Ureter (tissue), 1 donor: Measurements from ENCODE around the gene SETD5. TPM values are rescaled to one million over a fixed set of nuclear protein-coding genes. Genes with fewer than 3 reads are reported as not detected.
A peak's percentile ranks its signal among the peaks of the same experiment; 100 is the strongest.

Experiments
- DNase-seq: peaks from one replicate; pipeline ENCODE4 v3.0.0-alpha.2; 2020; ENCODE audit warnings: low spot score
- total RNA-seq: library from RNA; stranded (reverse); gene quantifications from one replicate; pipeline ENCODE4 v1.2.4, GENCODE V29; 2023
- donor health status: DM: yes; HTN: yes; CAD: no.

SETD5 gene
- total RNA-seq, 1 donor from 2014 or later = 182 TPM

DNA sequence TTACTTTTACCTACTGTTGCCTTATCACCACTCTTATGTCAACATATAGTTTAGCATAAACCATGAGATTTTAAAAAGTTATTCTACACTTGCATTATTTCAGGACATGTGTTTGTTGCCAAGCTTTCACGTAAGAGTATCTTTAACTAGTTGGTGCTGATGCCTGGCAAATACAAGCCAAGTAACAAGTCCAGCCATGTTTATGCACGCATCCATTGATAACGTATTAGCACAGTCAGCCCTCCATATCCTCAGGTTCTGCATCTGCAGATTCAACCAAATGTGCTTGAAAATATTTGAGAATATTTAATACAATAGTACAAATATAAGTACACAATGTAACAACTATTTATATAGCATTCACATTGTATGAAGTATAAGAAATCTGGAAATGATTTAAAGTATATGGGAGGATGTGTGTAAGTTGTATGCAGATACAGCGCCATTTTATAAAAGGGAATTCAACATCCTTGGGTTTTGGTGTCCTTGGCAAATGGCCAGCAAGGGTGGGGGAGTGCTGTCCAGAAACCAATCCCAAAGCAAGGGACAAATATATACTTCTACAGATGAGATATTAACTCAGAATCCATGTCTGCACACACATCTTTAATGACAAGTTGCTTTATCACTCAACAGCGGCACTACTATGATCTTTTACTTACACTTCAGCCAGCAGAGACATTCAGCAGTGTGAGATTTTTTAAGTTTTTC is 8.7 kb upstream of the SETD5 start:
- DNase-seq = no peak

GRCh38 chr3:9390265-9390888 is 7.0 kb upstream of the SETD5 start:
- no peak for DNase-seq

GRCh38 chr3:9392041-9392440 is 5.4 kb upstream of the SETD5 start:
- no peak for DNase-seq

DNA sequence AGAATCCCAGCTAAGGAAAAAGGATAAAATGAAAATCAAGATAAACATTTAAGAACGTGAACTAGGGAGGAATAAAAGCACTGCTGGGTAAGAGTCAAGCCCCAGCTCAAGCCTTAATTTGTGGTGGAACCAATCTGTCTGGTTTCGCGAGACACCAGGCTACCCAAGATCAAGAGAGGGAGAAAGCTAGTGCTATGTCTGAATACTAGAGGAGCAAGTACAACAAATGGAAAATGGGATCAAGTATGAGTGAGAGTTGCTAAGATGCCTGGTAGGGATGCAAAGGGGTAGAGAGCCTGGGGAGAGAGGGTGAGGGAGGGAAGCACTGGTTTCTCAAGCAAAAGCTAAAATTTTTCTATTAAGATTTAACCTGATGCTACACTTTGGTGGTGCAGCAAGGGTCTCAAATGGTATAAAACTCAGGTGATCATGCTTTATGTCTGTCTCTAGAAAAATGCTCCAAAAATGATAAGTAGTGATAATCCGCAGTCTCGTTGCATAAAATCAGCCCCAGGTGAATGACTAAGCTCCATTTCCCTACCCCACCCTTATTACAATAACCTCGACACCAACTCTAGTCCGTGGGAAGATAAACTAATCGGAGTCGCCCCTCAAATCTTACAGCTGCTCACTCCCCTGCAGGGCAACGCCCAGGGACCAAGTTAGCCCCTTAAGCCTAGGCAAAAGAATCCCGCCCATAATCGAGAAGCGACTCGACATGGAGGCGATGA is 1.7 kb upstream of the SETD5 start:
- no peak for DNase-seq

- peak; percentile 92 for DNase-seq
Measured at GRCh38 chr3:9396301-9396631, 1.1 kb upstream of the SETD5 start.

DNA sequence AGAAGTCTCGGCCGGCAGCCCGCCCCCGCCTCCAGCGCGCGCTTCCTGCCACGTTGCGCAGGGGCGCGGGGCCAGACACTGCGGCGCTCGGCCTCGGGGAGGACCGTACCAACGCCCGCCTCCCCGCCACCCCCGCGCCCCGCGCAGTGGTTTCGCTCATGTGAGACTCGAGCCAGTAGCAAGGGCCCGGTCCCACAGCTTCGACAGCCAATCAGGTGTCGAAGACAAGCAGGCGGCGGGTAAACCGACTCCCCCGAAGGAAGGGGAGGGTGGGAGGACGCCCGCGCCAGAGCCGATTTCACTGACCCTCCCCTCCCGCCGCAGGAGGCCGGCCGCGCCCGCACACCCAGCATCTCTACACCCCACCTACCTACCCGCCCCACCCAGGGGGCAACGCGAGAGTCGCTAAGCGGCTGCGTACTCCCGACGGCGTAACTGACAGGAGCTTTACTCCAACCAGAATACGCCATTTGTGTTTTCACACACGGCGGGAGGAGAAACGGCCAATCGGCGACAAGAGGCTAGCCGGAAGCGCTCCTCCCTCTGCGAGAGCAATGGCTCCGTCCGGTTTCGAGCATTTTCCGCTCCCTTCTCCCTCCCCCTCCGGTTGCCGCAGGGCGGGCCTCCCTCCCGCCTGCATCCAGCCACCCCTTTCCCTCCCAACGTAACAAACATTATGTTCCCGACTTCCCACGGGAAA is 633 bp upstream of the SETD5 start:
- DNase-seq = peak; percentile 98

DNA sequence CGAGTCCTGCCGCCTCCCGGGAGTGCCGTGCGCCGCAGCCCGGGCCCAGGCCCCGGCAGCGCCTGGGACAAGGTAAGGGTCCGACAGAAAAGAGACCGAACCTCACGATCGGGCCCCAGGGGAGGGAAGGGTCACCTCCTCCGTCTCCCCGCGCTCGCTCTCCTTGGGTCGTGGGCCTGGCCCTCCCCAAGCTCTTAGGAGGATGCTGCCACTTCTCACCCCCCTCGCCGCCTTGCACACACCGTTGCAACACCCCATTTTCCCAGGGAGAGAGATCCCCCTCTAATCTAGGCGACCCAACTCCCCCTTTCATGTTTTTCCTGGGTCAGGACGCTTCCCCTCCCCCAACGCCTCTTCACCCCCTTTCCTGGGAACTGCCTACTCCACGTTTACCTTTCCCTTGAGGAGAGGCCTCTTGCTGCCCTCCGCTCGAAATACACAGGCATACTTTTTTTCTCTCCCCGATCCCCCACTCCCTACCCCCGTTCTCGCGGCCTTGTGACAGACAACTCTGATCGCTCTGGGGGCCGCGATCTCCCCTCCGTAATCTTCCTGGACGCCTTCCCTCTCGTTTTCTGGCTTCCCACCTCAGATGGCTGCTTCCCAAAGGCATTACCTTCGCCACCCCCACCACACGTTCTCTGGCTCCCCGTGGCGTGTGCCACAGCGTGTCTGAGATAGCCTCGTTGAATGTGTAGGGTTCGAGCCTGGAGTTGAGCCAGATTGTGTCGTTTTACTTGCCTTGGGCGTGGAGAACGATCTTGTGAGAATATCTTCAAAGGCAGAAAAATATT is 688 bp downstream of the SETD5 start:
- peak; percentile 64 for DNase-seq

GRCh38 chr3:9398700-9399336 is 1.4 kb downstream of the SETD5 start:
- no peak for DNase-seq

DNA sequence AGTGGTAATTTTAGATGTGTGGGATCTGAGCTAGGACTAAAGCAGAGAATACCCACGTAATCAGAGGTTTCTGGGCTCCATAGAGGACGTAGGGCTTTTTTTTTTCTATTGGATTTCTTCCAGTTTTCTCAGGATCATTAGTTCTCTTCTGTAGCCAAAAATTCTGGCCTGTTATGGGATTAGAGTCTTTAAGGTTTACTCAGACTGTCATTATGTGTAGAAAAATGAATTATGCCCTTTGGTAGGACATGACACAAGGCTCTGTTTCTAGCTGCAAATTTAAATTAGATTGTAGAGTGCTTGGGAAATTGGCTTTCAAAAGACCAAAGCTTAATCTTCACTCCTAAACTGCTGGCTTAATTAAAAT is 1.9 kb downstream of the SETD5 start:
- DNase-seq = no peak

DNA sequence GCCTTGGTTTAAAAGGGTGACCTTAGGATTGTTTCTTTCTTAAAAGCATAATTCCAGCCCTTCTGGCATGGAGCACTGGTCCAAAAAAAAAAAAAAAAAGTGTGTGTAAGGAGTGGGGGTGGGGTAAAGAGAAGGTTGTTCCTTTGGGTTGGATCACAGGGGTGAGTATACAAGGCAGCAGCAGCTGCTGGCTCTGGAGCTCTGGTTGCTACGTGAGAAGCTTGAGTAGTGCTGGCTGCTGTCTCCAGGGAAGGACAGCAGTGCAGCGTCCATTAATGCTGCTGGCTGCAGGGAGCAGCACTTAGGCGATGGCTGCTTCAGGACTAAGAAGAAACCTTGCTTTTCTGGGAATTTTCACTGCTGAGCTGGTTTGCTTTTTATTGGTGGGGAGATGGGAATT is 2.3 kb downstream of the SETD5 start:
- peak; percentile 57 for DNase-seq

DNA sequence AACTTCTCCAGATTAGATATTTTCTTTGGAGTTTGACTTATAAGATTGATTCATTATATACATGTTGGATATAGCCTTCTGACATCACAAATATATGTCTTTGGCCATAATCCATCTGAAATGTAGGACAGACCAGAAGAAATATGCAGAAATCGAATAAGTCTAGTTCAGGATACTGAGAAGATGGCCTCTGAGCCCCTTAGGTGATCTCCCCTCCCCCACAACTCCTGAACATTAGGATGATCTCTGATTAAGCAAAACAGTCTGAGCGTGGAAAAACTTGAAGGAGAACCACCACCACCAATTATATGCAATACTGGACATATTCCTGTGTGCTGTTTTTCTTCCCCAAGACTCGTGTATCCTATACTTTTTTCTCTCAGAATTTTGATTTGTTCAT is 3.2 kb downstream of the SETD5 start:
- no peak for DNase-seq

GRCh38 chr3:9401986-9402385 is 4.6 kb downstream of the SETD5 start:
- no peak for DNase-seq

DNA sequence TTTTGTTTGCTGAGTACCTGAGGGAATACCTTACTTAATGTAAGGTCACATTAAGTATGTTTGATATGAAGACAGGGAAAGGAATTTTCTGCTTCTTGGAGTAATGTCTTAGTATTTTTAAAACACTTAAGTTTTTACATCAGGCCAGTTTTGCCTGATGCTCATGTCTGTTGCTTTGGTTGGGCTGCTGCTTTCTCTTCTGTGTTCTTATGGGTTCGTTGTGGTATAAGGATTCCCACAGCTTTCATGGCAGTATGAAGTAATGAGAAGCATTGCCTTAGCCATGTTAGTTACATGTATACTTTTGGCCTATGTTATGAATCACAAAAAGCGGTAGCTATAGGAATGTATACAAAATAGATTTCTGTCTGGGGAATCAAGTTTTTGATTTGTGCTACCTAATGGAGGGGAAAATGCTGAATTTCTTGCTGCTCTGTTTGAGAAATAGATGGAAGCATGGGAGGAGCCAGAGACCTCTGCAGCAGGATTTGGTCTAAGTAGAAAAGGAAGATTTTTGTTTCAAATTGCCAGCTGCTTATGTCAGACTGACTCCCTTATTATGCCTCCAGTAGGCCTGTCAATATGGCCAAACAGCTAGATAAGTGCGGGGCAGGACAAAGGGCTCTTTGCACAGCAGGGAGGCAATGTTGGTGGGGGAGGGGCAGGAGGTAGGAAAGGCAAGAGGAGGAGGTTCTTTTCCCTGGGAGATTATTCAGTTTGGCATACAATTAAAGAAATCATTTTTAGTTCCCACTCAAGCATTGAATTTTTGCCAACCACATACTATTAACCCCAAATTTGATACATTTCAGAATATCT is 5.2 kb downstream of the SETD5 start:
- DNase-seq = no peak

DNA sequence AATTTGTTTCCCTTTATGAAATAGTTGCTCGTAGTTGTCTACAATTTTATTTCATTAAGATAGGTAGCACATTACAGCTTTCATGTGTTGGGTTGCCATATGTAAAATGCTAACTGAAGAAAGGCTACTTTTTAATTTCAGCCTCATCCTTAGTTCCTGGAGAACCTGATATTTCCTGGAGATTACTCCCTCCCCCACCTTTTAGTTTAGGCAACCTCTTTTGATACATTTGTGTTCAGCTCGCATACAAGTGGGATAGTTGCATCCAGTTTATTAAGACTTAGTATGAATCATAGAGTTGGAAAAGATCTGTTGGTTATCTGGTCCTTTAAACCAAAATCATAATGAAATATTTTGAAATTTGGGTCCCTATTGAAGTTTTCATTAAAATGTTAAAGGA is 6.0 kb downstream of the SETD5 start:
- DNase-seq = no peak

- DNase-seq = no peak
Measured at GRCh38 chr3:9404680-9405079, 7.3 kb downstream of the SETD5 start.

DNA sequence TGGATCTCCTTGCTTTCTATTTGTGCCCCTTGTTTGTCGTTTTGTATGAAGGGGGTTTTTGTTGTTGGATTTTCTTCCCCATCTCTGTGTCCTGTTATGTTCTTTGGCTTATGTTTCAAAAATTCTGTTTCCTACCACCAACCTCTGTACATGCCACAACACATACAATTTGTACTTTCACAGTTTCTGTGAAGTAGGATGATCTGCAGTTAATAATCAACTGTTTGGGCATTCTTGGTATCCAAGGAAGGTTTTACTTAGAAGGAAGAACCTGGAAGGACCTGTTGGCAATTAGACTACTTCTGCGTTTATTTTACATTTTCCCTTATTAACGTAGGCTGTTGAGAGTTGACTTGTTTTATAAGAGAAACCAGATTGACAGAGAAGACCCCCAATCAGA is 8.3 kb downstream of the SETD5 start:
- no peak for DNase-seq

GRCh38 chr3:9406856-9407626 is 9.6 kb downstream of the SETD5 start:
- DNase-seq = no peak

DNA sequence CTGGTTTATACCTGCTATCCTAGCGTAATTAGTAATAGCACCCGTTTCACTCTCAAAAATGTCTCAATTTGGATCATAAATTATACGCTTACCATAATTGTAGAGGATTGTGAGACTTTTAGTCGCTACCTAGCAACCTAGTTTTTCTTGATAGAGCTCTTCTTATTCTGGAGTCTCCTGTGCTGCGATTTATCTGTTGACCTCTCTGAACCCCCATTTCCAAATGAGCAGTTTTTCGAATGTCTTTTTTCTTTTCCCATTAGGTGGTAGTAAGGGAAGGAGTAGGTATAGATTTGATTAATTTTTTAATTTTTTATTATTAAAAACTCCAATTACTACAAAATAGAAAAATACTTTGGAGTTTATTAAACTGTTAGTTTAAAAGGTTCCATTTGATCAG is 10.6 kb downstream of the SETD5 start:
- no peak for DNase-seq

GRCh38 chr3:9408546-9408945 is 11.1 kb downstream of the SETD5 start:
- DNase-seq = no peak
